ENCODE data around the gene CBX2.

DNA sequence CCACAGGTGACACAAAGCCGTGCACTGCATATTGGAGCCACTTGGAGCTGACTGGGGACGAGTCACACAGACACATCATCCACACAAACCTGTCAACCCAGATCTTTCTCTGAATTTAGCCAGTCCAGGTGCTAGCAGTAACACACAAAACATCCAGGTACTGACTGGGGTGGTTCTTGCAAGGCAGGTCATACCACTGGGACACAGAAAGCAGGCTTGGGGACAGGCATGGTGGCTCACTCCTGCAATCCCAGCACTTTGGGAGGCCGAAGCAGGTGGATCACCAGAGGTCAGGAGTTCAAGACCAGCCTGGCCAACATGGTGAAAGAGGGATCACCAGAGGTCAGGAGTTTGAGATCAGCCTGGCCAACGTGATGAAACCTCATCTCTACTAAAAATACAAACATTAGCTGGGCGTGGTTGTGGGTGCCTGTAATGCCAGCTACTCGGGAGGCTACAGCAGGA, 32.3 kb upstream of the CBX2 start:
- TF ChIP-seq, protein P1, sequence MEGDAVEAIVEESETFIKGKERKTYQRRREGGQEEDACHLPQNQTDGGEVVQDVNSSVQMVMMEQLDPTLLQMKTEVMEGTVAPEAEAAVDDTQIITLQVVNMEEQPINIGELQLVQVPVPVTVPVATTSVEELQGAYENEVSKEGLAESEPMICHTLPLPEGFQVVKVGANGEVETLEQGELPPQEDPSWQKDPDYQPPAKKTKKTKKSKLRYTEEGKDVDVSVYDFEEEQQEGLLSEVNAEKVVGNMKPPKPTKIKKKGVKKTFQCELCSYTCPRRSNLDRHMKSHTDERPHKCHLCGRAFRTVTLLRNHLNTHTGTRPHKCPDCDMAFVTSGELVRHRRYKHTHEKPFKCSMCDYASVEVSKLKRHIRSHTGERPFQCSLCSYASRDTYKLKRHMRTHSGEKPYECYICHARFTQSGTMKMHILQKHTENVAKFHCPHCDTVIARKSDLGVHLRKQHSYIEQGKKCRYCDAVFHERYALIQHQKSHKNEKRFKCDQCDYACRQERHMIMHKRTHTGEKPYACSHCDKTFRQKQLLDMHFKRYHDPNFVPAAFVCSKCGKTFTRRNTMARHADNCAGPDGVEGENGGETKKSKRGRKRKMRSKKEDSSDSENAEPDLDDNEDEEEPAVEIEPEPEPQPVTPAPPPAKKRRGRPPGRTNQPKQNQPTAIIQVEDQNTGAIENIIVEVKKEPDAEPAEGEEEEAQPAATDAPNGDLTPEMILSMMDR (conservative IDR thresholded peaks at IDR 0.05 in 1 of 2, IDR thresholded peaks at IDR 0.05 in 1 of 2; ENCODE audit: low read depth in 1 of 2, low read length in 2 of 2): no peak
- TF ChIP-seq EZH2 (IDR thresholded peaks at IDR 0.05; ENCODE audit: low read length, missing control alignments): no peak

All from fibroblast of lung (primary cell).